GM18502 (cell line): ENCODE measurements around the gene PPP2R5A.
"Not testable (repeated sequence)": the region's sequence is repeated elsewhere in the genome, so short reads cannot be mapped to it uniquely, and the experiment has no call there.

Experiments
- ATAC-seq: cut with Tn5 transposase; IDR thresholded peaks from one replicate; pipeline ENCODE4 v1.9.1; 2021; ENCODE audit warnings: mild to moderate bottlenecking; ENCODE audit not compliant: unreplicated experiment, poor library complexity

Gene PPP2R5A

DNA sequence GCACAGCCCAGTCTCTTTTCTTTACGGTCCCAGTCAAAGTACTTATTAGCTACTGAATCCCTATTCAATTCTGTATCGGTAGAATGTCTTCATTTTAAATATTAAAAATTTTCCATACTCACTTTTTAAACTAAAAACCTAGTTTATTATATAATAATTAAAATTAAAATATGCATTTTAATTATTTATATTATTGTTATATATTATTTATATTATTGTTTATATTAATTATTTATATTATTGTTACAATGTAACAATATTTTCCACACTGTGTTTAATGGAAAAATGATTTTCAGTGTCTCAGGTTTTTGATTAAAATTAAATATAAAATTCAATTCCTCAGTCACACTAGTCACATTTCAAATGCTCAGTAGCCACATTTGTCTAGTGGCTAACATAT lies 18.2 kb upstream of the PPP2R5A start:
- ATAC-seq = no peak

DNA sequence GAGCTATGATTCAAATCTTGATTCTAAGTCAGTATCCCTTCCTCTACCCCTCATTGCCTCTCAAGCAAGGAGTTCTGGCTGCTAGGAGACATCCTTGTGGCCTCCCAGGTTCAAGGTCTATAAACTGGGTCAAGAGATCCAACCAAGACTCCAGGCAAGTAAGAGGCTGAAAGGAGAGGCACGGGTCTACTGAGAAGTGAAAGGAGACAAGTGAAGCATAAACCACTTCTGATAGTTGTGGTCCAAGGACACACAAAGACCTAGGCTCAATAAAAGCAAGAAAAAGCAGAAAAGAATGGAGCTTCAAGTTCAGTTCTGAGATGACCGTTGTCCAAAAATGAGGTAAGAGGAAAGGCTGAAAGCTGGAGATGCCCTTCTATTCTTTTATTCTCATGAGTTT lies 17.8 kb upstream of the PPP2R5A start:
- no peak for ATAC-seq

DNA sequence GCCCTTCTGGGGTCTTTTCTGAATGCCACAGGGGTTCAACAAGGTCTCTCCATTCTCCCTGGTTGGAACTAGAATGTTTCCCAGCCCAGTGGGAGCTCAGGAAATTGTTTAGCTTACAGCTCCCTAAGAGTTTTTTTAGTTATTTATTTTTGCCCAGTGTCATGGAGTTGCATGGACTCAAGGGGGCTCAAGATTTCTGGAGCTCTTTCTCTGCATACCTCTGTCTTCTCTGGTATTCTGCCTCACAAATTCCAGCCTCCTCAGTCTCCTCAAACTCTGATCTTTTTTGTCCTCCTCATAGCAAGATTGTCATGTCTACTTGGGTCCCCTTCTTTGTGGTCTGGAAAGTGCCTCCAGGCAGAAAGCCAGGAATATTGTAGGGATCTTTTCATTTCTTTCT lies 15.9 kb upstream of the PPP2R5A start:
- ATAC-seq = no peak

DNA sequence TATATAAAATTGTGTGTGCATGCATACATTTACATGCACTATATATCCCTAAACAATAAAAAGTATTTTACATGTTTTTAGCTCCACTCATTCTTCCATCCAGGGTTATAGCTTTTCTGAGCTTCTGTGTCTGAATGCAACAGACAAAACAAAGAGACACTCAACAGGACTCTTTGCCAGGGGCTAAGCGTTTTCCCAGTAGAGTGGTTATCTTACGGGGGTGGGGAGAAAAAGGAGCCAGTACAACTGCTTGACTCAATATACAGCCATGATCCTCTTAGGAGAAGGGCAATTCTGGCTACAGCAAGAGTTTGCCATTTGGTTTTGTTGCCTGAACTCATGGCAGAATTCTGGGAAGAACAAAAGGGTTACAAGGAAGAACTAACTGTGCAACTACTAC lies 14.6 kb upstream of the PPP2R5A start:
- no peak for ATAC-seq

DNA sequence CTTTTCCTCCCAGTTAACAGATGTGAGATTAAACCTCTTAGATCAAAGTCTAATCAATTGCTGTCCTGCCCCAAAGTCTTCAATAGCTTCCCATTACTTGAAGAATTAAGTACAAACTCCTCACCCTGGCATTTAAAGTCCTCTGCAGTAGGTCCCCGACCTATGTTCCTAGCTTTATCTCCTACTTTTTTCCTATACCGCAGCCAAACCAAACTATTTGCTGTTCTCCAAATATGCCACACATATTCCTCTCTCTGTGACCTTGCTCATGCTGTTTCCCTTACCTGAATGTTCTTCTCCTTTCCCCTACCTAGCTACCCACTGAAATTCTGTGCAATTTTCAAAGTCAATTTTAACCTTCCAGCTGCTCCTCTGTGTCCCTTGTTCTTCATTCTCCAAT lies 14.0 kb upstream of the PPP2R5A start:
- ATAC-seq = no peak

DNA sequence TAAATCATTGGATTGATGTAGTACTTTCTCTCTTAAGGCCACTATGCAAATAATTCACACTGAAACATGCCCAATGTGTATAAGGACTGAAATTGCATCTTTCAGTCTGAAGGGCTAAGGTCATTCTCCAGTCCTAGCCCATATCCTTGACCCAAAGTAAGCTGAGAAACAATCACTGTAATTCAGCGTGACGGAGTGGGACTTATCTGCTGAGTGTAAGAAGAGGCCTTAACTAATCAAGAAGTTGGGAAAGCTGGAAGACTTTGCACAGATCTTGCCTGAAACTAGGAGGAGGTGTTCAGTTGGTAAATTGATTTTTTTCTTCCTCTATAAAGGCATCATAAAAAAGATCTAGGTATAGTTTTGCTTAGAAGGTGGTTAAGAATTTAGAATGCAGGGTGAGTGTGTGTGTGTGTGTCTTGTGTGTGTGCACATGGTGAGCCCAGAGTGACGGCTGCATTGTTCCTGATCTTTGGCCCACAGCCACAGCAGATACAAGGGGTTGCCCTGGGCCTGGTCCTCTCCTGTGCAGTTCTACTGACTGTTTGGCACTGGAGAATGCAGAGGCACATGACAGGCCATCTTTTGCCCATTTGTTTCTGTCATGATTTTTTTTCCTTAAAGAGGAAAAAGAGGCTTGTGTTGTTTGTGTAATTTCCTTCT lies 13.3 kb upstream of the PPP2R5A start:
- ATAC-seq = no peak

DNA sequence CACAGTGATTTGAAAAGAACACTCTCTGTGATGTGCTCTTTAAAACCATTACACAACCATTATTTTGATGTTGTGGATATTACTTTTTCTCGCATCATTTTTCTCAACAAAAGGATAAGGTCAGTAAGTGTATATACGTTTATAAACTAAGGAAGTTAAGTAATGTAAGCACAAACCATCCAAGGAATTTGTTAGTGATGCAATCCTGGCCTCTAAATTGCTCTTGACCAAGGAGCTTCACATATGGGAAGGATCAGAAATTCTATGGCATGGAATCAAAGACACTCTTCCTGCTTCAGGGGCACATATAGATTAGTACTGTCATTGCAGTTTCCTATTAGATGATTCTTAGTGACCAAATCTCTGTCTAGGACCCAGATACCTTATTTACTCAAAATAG lies 3.6 kb upstream of the PPP2R5A start:
- ATAC-seq = no peak

DNA sequence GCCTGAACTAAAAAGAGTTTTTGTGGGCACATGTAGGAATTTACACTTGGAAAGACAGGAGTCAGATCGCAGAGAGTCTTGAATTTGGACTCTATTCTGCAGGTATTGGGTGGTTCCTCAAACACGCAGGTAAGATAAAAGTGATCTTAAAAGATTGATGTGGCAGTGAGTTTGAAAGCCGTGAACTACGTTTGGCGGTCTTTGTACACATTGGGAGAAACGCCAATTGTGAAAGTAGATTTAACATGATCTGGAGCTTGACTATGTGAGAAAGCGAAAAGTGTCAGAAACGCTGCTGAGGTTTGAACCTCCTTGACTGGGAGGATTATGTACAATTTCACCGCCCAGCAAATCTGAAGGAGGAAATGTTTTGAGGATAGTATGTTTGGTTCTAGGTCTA lies 1.5 kb upstream of the PPP2R5A start:
- ATAC-seq = no peak

DNA sequence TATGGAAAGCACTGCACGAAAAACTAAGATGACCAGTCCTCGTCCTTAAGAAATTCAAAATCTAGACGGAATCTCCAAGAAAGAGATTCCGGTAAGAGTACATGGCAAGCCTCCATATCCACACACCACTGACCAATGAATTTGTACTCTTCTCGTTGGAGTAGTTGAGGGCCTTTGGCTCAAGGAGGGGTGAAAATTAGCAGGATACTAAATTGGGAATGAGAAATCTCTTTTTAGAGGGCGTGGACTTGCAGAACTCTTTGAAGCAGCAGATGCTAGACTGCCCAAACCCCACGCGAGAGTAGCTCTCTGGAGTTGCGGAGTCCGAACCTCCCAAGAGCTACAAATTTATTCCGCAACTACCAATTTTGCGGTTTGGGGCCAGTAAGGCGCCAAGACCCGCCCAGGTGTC lies 872 bp upstream of the PPP2R5A start:
- ATAC-seq = no peak

DNA sequence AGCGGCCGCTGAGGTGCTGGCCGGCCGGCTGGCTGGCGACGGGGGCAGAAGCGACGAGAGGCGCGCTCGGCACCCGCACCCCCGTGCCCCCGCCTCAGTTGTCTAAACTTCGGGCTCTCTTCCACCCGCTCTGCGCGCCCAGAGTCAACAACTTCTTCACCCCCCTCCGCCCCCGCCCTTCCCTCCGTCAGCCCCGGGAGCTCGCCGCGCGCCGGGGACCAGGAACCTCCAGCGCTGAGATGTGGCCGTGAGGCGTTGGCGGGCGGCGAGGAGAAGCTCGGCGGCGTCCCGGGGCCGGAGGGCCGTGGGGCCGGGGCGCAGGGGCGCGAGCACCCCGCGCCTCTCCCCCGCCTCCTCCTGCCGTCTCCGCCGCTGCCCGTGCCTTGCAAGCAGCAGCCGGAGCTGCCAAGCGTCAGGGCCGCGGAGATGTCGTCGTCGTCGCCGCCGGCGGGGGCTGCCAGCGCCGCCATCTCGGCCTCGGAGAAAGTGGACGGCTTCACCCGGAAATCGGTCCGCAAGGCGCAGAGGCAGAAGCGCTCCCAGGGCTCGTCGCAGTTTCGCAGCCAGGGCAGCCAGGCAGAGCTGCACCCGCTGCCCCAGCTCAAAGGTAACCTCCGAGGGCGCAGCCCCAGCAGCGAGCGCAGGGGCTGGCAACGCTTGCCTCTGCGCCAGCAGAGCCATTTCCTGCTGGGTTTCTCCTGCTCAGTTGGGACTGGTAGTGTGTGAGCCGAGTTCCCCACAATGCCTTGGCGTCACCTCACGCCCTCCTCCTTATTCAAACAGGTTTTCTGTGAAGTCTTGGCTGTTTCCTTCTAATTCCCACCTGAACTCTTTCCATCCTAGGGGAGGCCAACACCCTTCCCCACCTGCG lies 710 bp downstream of the PPP2R5A start:
- ATAC-seq = peak; percentile 14

DNA sequence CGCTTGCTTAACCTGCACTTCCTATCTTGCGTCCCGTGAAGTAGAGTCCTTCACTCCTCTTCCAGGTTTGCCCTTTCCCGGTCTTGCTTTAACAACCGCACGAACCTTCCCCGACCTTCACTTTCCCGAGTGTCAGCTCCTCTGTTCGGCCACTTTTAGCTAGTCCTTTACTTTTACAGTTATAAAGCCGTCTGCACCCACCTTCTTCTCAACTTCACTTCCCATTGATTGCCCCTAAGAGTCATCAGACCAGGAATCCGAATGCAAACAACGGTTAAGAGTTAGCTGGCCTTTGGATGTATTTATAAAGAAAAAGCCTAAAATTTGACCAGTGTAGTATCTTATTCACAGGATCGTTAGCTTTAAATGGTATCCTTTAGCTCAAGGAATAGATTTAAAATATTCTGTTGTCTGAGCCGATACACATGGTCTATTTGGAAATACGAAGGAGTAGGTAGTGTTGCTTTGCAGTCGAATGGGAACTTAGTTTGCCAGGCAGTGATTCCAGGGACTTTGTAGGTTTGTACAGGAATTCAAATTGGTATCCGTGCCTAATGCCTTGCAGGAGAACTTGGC lies 1.4 kb downstream of the PPP2R5A start:
- no peak for ATAC-seq

DNA sequence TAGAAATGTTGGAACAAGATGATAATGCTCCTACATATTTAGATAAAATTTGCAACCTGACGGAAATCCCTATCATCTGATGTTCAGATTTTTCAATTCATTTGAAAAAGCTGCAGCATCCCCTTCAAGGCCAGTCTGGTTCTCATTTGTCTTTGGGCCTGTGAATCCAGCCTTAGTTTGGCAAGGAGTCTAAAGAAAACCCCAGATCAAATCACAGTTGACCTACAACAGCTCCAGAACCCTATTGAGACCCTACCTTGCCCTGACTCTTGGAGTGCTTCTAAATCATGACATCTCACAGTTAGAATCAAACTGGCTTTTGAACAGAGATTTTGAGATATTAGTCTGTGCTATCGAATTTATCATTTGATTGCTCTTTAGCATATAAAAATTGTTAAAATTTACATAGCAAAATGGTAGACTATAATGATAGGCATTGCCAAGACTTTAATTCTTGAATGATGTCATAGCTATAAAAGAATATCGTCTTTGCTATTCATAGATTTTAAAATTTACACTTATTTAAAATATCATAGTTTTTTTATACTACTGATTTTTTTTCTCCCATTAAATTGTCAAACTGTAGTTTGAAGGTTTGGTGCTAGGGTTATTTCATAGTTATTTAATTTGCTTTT lies 2.2 kb downstream of the PPP2R5A start:
- no peak for ATAC-seq

DNA sequence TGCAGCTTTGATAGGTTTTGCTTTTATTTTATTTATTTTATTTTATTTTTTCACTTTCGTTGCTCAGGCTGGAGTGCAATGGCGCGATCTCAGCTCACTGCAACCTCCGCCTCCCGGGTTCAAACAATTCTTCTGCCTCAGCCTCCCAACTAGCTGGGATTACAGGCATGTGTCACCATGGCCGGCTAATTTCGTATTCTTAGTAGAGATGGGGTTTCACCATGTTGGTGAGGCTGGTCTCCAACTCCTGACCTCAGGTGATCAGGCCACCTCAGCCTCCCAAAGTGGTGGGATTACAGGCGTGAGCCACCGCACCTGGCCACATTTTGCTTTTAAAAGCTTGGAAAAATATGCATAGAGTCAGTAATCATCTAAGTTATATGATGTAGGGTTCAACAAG lies 2.8 kb downstream of the PPP2R5A start:
- not testable (repeated sequence) for ATAC-seq

DNA sequence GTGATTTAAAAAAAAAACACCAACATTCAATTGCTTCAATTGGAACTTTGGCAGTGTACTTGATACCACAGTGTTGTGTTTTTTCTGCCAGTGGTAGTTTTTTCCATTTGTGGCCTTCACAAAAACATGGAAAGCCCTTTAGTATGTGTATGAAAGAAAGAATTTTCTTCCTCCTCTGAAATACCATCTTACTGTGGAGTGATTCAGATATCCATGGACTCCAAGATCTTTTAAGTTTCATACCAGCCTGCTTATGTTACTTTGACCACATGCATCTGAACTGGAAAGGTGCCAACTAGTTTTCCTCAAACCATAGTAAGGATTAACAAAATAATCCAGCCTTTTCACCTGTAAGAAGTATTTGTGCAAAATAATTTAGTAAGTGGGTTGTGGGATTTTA lies 3.4 kb downstream of the PPP2R5A start:
- no peak for ATAC-seq

DNA sequence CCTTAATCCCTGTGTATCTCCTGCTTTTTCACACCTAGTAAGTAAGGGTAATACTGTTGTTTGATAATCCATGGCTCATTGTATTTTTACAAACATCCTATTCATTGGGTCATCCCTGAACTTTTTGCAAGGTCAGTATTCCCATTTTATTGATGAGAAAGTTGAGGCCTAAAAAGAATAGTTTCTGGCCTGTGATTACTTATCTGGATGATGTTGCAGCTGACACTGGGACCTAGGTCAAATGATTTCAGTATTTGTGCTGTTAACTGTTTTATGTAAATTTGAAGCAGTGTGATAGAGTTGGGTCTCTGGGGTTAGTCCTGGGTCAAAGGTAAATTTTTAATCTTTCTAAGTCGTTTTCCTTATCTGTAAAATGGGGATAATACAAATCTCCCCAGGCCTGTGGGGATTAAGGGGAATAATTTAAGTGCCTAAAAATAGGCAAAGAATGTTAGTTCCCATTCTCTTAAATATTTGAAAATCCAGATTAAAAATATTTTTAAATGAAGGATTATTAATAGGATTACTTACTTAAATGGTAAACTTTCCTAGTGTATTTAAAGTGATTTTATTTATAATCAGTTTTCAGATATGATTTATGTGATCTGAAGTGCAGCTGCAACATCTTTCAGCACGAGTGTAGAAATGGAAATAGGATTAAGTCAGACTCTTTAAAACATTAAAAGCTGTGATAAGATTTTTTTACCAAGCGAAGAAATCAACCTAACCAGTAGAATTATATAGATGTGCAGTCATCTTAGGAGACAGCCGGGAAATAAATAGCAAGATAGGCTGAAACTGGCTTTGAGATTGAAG lies 4.3 kb downstream of the PPP2R5A start:
- no peak for ATAC-seq

DNA sequence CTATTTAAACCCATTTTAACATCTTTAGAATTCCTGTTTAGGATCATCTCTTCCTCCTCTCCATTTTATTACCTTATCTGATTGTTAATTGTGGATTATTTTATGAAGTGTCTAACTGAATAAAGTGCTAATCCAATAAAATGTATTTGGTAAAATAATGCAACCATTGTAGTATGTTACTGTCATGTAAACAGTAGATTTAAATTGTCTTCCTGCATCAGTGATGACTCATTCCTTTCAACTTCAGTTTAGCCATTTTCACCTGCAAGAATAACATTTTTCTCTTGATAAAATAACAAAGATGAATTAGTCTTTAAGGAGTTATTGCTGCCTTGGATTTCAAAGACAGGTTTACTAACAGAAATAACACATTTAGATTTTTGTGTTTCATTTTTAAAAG lies 5.4 kb downstream of the PPP2R5A start:
- ATAC-seq = no peak

DNA sequence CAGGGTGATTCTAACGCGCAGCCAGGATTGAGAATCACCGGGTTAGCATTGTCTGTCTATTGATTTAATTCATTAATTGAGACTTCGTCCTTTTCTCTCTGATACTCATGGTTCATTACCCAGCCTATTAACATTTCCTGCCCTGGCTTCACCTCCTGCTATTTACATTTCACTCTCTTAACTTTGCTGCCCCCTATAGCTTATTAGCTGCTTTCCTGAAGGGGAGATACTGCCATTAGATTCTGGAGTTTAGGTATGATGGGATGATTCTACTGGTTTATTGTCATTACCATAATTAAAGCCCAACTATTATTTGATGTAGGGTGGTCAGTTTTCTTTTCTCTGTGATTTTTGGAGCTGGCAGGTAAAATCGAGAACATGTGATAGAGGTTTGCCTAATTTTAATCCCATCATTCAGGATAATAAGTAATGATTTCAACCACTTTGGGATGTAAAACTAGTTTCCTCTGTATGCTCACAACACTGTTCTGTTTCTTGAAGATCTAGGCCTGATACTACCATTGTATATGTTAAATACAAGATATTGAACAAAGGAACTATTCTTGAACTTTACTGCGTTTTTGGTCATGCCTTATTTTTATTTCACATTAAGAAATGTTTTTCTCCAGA lies 6.4 kb downstream of the PPP2R5A start:
- ATAC-seq = peak; percentile 60

DNA sequence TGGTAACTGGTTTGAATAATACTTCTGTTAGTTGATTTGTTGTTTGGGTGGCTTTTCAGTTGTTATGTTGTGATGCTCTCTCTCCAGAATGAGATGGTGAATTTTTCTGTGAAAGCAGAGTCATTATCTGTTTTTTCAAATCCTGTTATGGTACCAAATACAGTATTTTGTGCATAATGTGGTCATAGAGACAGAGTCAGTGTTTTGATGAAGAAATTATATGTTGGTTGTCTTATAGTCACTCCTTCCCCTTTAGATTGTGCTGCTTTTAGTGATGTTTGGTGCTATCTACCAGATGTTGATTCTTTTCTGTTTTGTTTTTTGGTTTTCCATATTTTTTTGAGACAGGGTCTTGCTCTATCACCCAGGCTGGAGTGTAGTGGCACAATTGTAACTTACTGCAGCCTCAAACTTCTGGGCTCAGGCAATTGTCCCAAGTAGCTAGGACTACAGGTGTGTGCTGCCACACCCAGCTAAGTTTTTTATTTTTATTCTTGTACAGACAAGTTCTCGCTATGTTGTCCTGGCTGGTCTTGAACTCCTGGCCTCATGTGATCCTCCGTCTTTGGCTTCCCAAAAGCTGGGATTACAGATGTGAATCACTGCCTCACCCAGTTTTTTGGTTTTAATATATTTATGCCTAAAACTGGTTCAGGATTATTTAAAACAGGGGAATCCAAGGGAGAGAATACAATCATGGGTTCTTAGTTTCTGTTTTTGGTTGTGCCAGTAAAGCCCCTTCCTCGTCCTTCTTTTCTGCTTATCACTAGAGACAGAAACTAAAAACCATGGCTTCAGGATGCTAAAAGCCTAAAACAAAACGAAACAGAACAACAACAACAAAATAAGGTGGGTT lies 7.3 kb downstream of the PPP2R5A start:
- ATAC-seq = no peak

DNA sequence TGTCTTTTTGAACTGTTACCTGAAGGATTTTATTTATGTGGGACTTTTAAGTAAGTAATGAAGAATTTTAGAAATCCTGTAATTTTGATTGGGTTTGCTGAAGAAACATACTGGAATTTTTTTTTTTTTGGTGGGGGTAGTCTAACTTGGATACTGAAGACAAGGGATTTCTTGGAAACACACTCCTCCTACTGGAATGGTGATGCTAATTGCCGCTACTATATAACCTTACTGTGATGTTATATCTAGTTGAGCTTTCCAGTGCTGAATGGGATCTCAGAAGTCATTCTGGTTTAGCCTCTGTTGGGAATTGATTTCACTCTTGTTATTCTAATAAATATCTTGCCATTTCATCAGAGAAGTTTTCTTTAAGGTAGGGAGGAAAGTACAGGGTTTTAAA lies 8.4 kb downstream of the PPP2R5A start:
- ATAC-seq = no peak
